HFFc6 (cell line): ENCODE results near the gene DHX38. TPM values are rescaled to one million over a fixed set of nuclear protein-coding genes. Genes with fewer than 3 reads are reported as not detected.

Experiments
- DNase-seq: peaks from one replicate; pipeline ENCODE4 v3.0.0-alpha.2; 2018
- H3K27ac Mint-ChIP-seq: 2 replicates; pipeline ENCODE4 v1.8.0; 2020; ENCODE audit warnings: mild to moderate bottlenecking, mixed read lengths
- H3K27me3 Mint-ChIP-seq: 2 replicates; pipeline ENCODE4 v1.8.0; 2021; ENCODE audit warnings: mild to moderate bottlenecking, moderate library complexity, mixed read lengths; ENCODE audit not compliant: insufficient read depth
- H3K36me3 Mint-ChIP-seq: 2 replicates; pipeline ENCODE4 v1.8.0; 2021; ENCODE audit warnings: low read depth, mixed read lengths
- H3K4me1 Mint-ChIP-seq: 2 replicates; pipeline ENCODE4 v1.8.0; 2020; ENCODE audit warnings: low read depth, mixed read lengths
- H3K4me3 Mint-ChIP-seq: 2 replicates; pipeline ENCODE4 v1.8.0; 2020; ENCODE audit warnings: mild to moderate bottlenecking, moderate library complexity, mixed read lengths
- H3K9me3 Mint-ChIP-seq: 2 replicates; pipeline ENCODE4 v1.8.0; 2020; ENCODE audit warnings: mild to moderate bottlenecking, mixed read lengths
- CTCF ChIP-seq: fragments of 200-600 bp; sonication (generic); IDR thresholded peaks from 2 replicates; pipeline ENCODE4 v1.5.0; 2021; ENCODE audit warnings: antibody characterized with exemption, mild to moderate bottlenecking
- total RNA-seq, 6 experiments: library from RNA; stranded (reverse); fragmentation: NEBNext Ultra II Directional; extraction: Animal tissue kit (Norgen Biotek cat#: 25700); gene quantifications; 2 replicates in 1 of 6; 3 replicates in 5 of 6; pipeline ENCODE4 v1.2.3, GENCODE V29; 2021

The DHX38 gene
- total RNA-seq, 6 experiments from 2014 or later, result 51.1 to 58.2 (median 55.6) TPM

GRCh38 chr16:72110662-72111615 lies 17.3 kb downstream of the DHX38 start:
- peaks cover 37% of the 10 kb centered on the region for H3K36me3 Mint-ChIP-seq

DNA sequence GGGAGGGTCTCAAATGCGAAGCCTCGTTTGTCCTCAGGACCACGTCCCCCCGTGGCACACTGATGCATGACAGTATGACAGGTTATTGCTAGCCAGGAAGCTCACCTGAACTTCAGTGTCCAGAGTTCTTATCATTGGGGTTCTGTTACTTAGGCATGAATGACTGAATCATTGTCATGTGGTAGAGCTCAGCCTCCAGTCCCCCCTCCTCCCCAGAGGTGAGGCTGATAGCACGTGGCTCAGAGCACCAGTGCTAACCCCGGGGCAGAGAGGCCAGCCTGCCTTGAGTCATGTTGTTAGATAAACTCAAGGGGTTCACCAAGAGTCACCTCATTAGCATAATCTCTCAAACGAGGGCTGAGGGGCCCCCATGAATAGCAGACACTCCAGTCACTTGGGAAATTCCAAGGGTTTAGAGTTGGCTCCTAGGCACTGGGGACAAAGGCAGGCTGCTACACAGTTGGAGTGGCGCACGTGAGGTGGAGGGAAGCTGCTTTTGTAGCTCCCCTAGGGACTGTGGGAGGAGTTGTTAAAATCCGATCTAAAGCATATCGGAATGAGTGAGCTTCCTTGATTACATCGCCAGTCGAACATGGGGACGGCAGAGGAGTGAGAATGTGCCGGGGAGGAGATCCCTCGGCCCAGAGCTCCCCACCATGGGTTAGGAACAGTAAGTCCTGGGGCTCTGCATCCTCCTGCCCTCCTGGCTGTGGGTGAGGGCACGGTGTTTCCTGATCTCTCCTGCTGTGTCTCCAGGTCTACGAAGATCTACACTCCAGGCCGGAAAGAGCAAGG lies 18.2 kb downstream of the DHX38 start:
- no peak for TF ChIP-seq CTCF
- no peak for DNase-seq
- no peaks in the 10 kb centered on the region for H3K4me1 Mint-ChIP-seq
- peaks cover 37% of the 10 kb centered on the region for H3K36me3 Mint-ChIP-seq
- no peak overlapping the region for H3K4me3 Mint-ChIP-seq
- no peak overlapping the region for H3K27ac Mint-ChIP-seq
- H3K9me3 Mint-ChIP-seq, result no peaks in the 10 kb centered on the region
- H3K27me3 Mint-ChIP-seq, result no peaks in the 10 kb centered on the region

More at GRCh38 chr16:72110662-72111615, 17.3 kb downstream of the DHX38 start:
- no peak for TF ChIP-seq CTCF
- Mint-ChIP-seq H3K27me3 (no peaks in the 10 kb centered on the region), H3K27ac (no peak overlapping the region), H3K4me3 (no peak overlapping the region), H3K9me3 (no peaks in the 10 kb centered on the region), H3K4me1 (no peaks in the 10 kb centered on the region)
- no peak for DNase-seq

- no peak for DNase-seq
- no peaks in the 10 kb centered on the region for H3K4me1 Mint-ChIP-seq
- no peak overlapping the region for H3K4me3 Mint-ChIP-seq
- peaks cover 31% of the 10 kb centered on the region for H3K36me3 Mint-ChIP-seq
- no peaks in the 10 kb centered on the region for H3K27me3 Mint-ChIP-seq
- TF ChIP-seq CTCF, result no peak
- no peak overlapping the region for H3K27ac Mint-ChIP-seq
- H3K9me3 Mint-ChIP-seq, result no peaks in the 10 kb centered on the region
These were observed 18.8 kb downstream of the DHX38 start for GRCh38 chr16:72112452-72112792.

- H3K36me3 Mint-ChIP-seq, result peaks cover 27% of the 10 kb centered on the region
- no peak overlapping the region for H3K4me3 Mint-ChIP-seq
- no peaks in the 10 kb centered on the region for H3K27me3 Mint-ChIP-seq
- H3K4me1 Mint-ChIP-seq, result no peaks in the 10 kb centered on the region
- no peak for TF ChIP-seq CTCF
- H3K9me3 Mint-ChIP-seq, result no peaks in the 10 kb centered on the region
- H3K27ac Mint-ChIP-seq, result no peak overlapping the region
- no peak for DNase-seq
These were observed 19.4 kb downstream of the DHX38 start for GRCh38 chr16:72112906-72113615.

GRCh38 chr16:72113616-72113945 lies 19.9 kb downstream of the DHX38 start:
- Mint-ChIP-seq H3K27ac (no peak overlapping the region), H3K36me3 (peaks cover 27% of the 10 kb centered on the region)

More at GRCh38 chr16:72113616-72113945, 19.9 kb downstream of the DHX38 start:
- Mint-ChIP-seq H3K27me3 (no peaks in the 10 kb centered on the region), H3K4me1 (no peaks in the 10 kb centered on the region), H3K9me3 (no peaks in the 10 kb centered on the region), H3K4me3 (no peak overlapping the region)
- no peak for TF ChIP-seq CTCF
- no peak for DNase-seq
